Raji (cell line): ENCODE results near the gene WWC1.

Source experiments
- POLR2A ChIP-seq: IDR thresholded peaks from 2 replicates; pipeline ENCODE4 v1.6.1; 2011; ENCODE audit warnings: low read depth, low read length, control low read depth; ENCODE audit not compliant: insufficient read depth

WWC1 gene

GRCh38 chr5:168274406-168274805 is 17.0 kb upstream of the WWC1 start:
- no peak for TF ChIP-seq POLR2A

- no peak for TF ChIP-seq POLR2A
Measured at GRCh38 chr5:168275940-168276339, 15.5 kb upstream of the WWC1 start.

- no peak for TF ChIP-seq POLR2A
Measured at GRCh38 chr5:168282120-168282519, 9.3 kb upstream of the WWC1 start.

- TF ChIP-seq POLR2A, result no peak
Measured at GRCh38 chr5:168284809-168285208, 6.6 kb upstream of the WWC1 start.

GRCh38 chr5:168285696-168286095 is 5.7 kb upstream of the WWC1 start:
- no peak for TF ChIP-seq POLR2A

- no peak for TF ChIP-seq POLR2A
Measured at GRCh38 chr5:168286386-168286785, 5.1 kb upstream of the WWC1 start.

- no peak for TF ChIP-seq POLR2A
Measured at GRCh38 chr5:168287362-168287761, 4.1 kb upstream of the WWC1 start.

GRCh38 chr5:168288349-168289245 is 2.8 kb upstream of the WWC1 start:
- no peak for TF ChIP-seq POLR2A

- no peak for TF ChIP-seq POLR2A
Measured at GRCh38 chr5:168290902-168291341, 523 bp upstream of the WWC1 start.

- TF ChIP-seq POLR2A, result no peak
Measured at GRCh38 chr5:168291964-168292785, 730 bp downstream of the WWC1 start.

- no peak for TF ChIP-seq POLR2A
Measured at GRCh38 chr5:168292786-168293696, 1.6 kb downstream of the WWC1 start.

GRCh38 chr5:168295574-168296201 is 4.2 kb downstream of the WWC1 start:
- no peak for TF ChIP-seq POLR2A

GRCh38 chr5:168296682-168297081 is 5.2 kb downstream of the WWC1 start:
- TF ChIP-seq POLR2A, result no peak

GRCh38 chr5:168298949-168299348 is 7.5 kb downstream of the WWC1 start:
- no peak for TF ChIP-seq POLR2A

- TF ChIP-seq POLR2A, result no peak
Measured at GRCh38 chr5:168299372-168299771, 7.9 kb downstream of the WWC1 start.
